Spinal cord (tissue), 10 donors: ENCODE measurements around the gene SLC2A3. TPM values are rescaled to one million over a fixed set of nuclear protein-coding genes. Genes with fewer than 3 reads are reported as not detected.
A peak's percentile ranks its signal among the peaks of the same experiment; 100 is the strongest.
"Not testable (repeated sequence)": the region's sequence is repeated elsewhere in the genome, so short reads cannot be mapped to it uniquely, and the experiment has no call there.

Experiments used
- DNase-seq, 6 donors: peaks; one replicate each; pipeline versions ENCODE4 v3.0.0 to v3.0.0-alpha.2; 2013 to 2015; ENCODE audit warnings: low spot score in 6 of 6, low read depth in 4 of 6
- H3K27ac ChIP-seq: one replicate; pipeline ENCODE4 v1.5.1; 2013; ENCODE audit warnings: low read depth, low read length, control low read depth
- H3K27me3 ChIP-seq: one replicate; pipeline ENCODE4 v1.6.1; 2013; ENCODE audit warnings: low read length; ENCODE audit not compliant: control insufficient read depth, insufficient read depth
- H3K36me3 ChIP-seq: one replicate; pipeline ENCODE4 v1.6.1; 2013; ENCODE audit warnings: low read length; ENCODE audit not compliant: control insufficient read depth, insufficient read depth
- H3K4me1 ChIP-seq: one replicate; pipeline ENCODE4 v1.6.1; 2013; ENCODE audit warnings: low read length; ENCODE audit not compliant: control insufficient read depth, insufficient read depth
- H3K4me3 ChIP-seq: one replicate; pipeline ENCODE4 v1.5.1; 2013; ENCODE audit warnings: low read depth, low read length, control low read depth
- H3K9me3 ChIP-seq: one replicate; pipeline ENCODE4 v1.6.1; 2013; ENCODE audit warnings: low read length; ENCODE audit not compliant: control insufficient read depth, insufficient read depth
- WGBS: methylation state at CpG from one replicate; pipeline ENCODE4 v1.1.5; 2013; ENCODE audit warnings: missing lambda C conversion rate; ENCODE audit not compliant: insufficient coverage; 5-methylcytosine and 5-hydroxymethylcytosine counted together
- polyA plus RNA-seq, 2 donors: library from polyadenylated mRNA; unstranded; fragments of 120-200 nt; gene quantifications; one replicate each; pipeline ENCODE4 v1.2.1, GENCODE V29; 2013; ENCODE audit not compliant: insufficient read length in 2 of 2
- total RNA-seq, 2 donors: library from RNA; depleted of rRNA in 1 of 2; stranded (reverse); fragments of 120-200 nt in 1 of 2; fragments of >200 nt in 1 of 2; gene quantifications; one replicate each; pipeline versions ENCODE4 v1.2.3 to v1.2.4, GENCODE V29; 2013 to 2014
- donor health status: healthy.

The SLC2A3 gene
- total and polyA plus RNA-seq, 4 donors = 28.5 to 210 (median 97.9) TPM

DNA sequence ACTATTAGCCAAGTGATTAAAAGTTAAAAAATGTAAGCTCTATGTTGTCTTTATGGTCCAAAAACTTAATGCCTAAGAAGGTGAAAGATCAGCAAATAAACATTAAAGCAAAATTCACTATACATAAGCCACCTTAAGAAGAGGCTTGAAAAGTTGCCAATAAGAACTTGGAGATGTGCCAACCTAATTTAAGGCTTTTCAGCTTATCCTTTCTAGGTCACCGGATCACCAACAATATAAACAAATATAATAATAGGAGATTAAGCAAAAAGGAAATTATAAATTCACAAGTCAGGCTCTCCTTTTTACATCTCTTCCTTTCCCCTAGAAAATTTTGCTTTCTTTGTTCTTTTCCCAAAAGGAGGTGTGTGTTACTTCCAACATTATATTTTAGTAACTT lies 30.9 kb downstream of the SLC2A3 start:
- no peaks in the 10 kb centered on the region for H3K27me3 ChIP-seq
- no peak overlapping the region for H3K27ac ChIP-seq
- no peaks in the 10 kb centered on the region for H3K9me3 ChIP-seq
- no CpG with 5 or more reads among the region's 1 CpG for WGBS
- DNase-seq = peak in 2 of 6 donors; percentile 37 to 68
- no peak overlapping the region for H3K4me3 ChIP-seq
- H3K36me3 ChIP-seq = no peaks in the 10 kb centered on the region
- no peaks in the 10 kb centered on the region for H3K4me1 ChIP-seq

DNA sequence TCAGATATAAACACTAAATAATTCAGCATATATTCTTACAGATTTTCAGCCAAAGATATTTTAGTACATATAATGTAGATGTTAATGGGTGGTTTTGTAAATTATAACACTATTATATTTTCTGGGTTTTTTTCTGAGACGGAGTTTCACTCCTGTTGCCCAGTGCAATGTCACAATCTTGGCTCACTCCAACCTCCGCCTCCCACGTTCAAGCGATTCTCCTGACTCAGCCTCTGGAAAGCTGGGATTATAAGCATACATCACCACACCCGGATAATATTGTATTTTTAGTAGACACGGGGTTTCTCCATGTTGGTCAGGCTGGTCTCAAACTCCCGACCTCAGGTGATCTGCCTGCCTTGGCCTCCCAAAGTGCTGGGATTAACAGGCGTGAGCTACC lies 33.6 kb downstream of the SLC2A3 start:
- DNase-seq, H3K36me3 ChIP-seq, H3K4me3 ChIP-seq, H3K4me1 ChIP-seq, H3K27me3 ChIP-seq, H3K9me3 ChIP-seq, H3K27ac ChIP-seq: not testable (repeated sequence)
- 93% methylated on average over 4 of the region's 8 CpGs for WGBS

DNA sequence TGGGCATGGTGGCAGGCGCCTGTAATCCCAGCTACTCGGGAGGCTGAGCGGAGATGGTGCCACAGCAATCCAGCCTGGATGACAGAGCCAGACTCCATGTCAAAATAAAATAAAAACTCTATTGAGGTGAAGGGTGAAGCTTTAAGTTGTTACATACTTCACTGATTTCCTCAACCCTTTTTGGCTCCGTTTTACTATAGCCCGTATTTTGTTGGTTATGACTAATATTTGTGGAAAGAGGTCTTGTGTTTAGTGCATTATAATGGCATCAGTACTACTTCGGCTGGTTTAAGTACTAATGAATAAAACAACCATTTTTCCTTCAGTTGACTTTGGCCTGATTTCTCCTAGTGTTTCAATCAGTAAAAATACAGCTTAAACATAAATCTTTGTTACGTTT lies 36.2 kb downstream of the SLC2A3 start:
- no peaks in the 10 kb centered on the region for H3K27me3 ChIP-seq
- H3K4me3 ChIP-seq = no peak overlapping the region
- no CpG with 5 or more reads among the region's 7 CpGs for WGBS
- H3K4me1 ChIP-seq = no peaks in the 10 kb centered on the region
- H3K36me3 ChIP-seq = no peaks in the 10 kb centered on the region
- H3K9me3 ChIP-seq = no peaks in the 10 kb centered on the region
- H3K27ac ChIP-seq = no peak overlapping the region
- no peak for DNase-seq

DNA sequence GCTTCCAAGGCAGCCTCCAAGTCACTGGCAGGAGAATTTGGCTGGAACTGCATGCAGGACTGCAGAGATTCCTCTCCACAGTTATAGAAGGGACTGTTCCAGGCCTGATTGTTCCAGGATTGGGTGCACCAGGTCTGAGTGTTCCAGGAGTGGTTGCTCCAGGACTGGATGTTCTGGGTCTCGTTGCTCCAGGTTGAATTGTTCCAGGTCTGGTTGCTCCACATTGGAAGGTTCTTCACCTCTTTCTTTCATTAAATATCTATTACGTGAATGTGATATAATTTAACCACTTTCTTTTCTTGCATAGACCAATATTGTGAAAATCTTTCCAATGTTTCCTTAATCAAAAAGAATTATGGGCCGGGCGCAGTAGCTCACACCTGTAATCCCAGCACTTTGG lies 39.3 kb downstream of the SLC2A3 start:
- H3K27ac ChIP-seq, H3K4me1 ChIP-seq, H3K4me3 ChIP-seq, H3K27me3 ChIP-seq, DNase-seq, H3K9me3 ChIP-seq, H3K36me3 ChIP-seq: not testable (repeated sequence)
- WGBS = 100% methylated on average over 2 of the region's 4 CpGs

DNA sequence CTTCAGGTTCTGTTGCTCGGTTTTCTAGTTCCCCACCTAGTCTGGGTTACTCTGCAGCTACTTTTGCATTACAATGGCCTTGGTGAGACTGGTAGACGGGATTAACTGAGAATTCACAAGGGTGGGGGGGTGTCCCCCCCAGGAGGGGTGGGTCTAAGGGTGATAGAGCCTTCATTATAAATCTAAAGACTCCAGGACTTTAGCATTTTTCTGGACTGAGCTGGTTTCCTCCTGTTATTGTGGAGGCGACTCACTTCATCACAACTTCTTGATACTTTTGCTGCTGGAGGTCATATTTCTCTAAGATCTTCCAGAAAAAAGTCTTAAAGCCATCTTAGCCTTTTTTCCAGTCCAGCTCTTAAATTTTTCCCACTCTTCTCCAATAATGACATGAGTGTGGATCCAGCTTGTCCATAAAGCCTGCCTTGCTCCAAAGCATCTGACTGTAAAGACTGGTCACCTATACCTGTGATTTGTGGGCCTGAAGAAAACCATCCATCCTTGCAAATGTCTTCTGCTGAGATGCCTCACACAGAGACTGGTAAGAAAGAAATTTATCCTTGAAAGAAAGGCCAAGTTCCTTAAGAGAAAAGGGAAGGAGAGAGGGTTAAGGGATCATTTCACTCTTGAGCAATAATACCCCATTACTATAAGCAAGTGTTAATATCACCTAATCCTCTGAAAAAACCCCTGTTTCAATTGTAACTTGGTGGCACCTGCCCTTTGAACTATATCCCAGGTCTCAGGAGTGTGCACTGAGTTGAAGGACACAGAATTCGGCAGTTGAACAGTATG lies 43.6 kb downstream of the SLC2A3 start:
- Histone ChIP-seq H3K4me3 (no peak overlapping the region), H3K27me3 (no peaks in the 10 kb centered on the region), H3K36me3 (no peaks in the 10 kb centered on the region), H3K27ac (no peak overlapping the region), H3K4me1 (no peaks in the 10 kb centered on the region), H3K9me3 (no peaks in the 10 kb centered on the region)
- WGBS = no CpG with 5 or more reads among the region's 4 CpGs
- DNase-seq = no peak

DNA sequence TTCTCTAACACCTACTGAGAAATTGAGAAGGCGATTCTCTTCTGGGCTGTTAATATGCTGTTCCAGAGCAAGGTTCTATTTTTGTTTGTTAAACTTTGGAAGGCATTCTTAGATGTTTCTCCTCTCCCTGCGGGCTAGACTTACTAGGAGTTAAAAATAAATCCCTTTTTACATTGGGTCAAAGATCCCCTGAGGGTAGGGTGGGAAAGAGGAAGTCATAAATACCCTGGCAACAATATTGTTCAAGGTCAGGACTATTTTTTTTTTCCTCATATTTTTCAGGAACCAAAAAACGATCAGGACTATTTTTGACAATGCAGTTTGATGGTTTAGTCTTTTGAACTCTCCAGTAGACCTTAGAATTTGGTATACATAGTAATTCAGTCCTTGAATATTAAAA lies 51.3 kb downstream of the SLC2A3 start:
- Histone ChIP-seq H3K27me3 (no peaks in the 10 kb centered on the region), H3K4me1 (no peaks in the 10 kb centered on the region), H3K9me3 (no peaks in the 10 kb centered on the region), H3K4me3 (no peak overlapping the region), H3K27ac (no peak overlapping the region), H3K36me3 (no peaks in the 10 kb centered on the region)
- DNase-seq = no peak
- no CpG with 5 or more reads among the region's 3 CpGs for WGBS

DNA sequence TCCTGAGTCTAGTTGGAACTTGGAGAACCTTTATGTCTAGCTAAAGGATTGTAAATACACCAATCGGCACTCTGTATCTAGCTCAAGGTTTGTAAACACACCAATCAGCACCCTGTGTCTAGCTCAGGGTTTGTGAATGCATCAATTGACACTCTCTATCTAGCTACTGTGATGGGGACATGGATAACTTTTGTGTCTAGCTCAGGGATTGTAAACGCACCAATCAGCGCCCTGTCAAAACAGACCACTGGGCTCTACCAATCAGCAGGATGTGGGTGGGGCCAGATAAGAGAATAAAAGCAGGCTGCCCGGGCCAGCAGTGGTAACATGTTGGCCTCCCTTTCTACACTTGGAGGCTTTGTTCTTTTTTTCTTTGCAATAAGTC lies 54.3 kb downstream of the SLC2A3 start:
- not testable (repeated sequence) for H3K27ac ChIP-seq, H3K9me3 ChIP-seq, H3K27me3 ChIP-seq, H3K36me3 ChIP-seq, DNase-seq, H3K4me3 ChIP-seq, H3K4me1 ChIP-seq
- 38% methylated on average over 1 of the region's 4 CpGs for WGBS

DNA sequence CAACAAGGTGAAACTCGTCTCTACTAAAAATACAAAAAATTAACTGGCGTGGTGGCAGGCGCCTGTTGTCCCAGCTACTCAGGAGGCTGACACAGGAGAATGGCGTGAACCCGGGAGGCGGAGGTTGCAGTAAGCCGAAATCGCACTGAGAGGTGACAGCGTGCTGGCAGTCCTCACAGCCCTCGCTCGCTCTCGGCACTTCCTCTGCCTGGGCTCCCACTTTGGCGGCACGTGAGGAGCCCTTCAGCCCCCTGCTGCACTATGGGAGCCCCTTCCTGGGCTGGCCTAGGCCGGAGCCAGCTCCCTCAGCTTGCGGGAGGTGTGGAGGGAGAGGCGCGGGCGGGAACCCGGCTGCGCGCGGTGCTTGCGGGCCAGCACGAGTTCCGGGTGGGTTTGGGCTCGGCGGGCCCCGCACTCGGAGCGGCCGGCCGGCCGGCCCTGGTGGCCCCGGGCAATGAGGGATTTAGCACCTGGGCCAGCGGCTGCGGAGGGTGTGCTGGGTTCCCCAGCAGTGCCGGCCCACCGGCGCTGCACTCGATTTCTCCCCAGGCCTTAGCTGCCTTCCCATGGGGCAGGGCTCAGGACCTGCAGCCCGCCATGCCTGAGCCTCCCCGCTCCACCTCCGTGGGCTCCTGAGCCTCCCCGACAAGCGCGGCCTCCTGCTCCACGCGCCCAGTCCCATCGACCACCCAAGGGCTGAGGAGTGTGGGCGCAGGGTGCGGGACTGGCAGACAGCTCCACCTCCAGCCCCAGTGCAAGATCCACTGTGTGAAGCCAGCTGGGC lies 54.8 kb downstream of the SLC2A3 start:
- H3K27ac ChIP-seq, H3K4me1 ChIP-seq, H3K4me3 ChIP-seq, H3K36me3 ChIP-seq, H3K9me3 ChIP-seq, H3K27me3 ChIP-seq, DNase-seq: not testable (repeated sequence)
- WGBS = 97% methylated on average over 44 of the region's 52 CpGs

DNA sequence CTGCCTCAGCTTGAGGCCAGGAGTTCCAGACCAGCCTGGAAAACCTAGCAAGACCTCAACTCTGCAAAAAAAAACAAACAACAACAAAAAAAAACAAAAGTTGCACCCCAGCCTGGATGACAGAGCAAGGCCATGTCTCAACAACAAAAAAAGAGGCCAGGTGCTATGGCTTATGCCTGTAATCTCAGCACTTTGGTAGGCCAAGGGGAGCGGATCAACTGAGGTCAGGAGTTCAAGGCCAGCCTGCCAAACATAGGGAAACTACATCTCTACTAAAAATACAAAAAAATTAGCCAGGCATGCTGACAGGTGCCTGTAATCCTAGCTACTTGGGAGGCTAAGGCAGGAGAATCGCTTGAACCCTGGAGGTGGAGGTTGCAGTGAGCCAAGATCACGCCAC lies 56.7 kb downstream of the SLC2A3 start:
- H3K27ac ChIP-seq = no peak overlapping the region
- no peaks in the 10 kb centered on the region for H3K4me1 ChIP-seq
- no peaks in the 10 kb centered on the region for H3K9me3 ChIP-seq
- H3K27me3 ChIP-seq = no peaks in the 10 kb centered on the region
- H3K36me3 ChIP-seq = no peaks in the 10 kb centered on the region
- H3K4me3 ChIP-seq = no peak overlapping the region
- 80% methylated on average over 1 of the region's 3 CpGs for WGBS
- no peak for DNase-seq

DNA sequence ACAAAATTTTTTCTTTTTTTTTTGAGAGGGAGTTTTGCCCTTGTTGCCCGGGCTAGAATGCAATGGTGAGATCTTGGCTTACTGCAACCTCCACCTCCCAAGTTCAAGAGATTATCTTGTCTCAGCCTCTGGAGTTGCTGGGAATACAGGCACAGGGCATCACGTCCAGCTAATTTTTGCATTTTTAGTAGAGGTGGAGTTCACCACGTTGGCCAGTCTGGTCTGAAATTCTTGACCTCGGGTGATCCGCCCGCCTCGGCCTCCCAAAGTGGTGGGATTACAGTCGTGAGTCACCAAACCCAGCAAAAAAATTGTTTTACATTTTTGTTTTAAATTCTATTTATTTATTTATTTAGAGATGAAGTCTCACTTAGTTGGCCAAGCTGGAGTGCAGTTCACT lies 58.6 kb downstream of the SLC2A3 start:
- Histone ChIP-seq H3K9me3 (no peaks in the 10 kb centered on the region), H3K27me3 (peaks cover 13% of the 10 kb centered on the region), H3K4me1 (no peaks in the 10 kb centered on the region), H3K27ac (no peak overlapping the region), H3K36me3 (no peaks in the 10 kb centered on the region), H3K4me3 (no peak overlapping the region)
- DNase-seq = no peak
- WGBS = no CpG with 5 or more reads among the region's 8 CpGs
